Right atrium auricular region (tissue), 2 donors: Measurements from ENCODE around the gene KCNIP1. TPM values are rescaled to one million over a fixed set of nuclear protein-coding genes. Genes with fewer than 3 reads are reported as not detected.

Experiments used
- DNase-seq: peaks from one replicate; pipeline ENCODE4 v3.0.0-alpha.2; 2019; ENCODE audit warnings: low spot score
- H3K27ac ChIP-seq, 2 donors: fragments of 200-600 bp; sonication (generic); 1 replicate in 1 of 2; 2 replicates in 1 of 2; pipeline ENCODE4 v1.5.1; 2016 to 2019
- H3K27me3 ChIP-seq, 2 donors: fragments of 200-600 bp; sonication (generic); one replicate each; pipeline versions ENCODE4 v1.5.1 to v1.6.0; 2017 to 2019
- H3K36me3 ChIP-seq: fragments of 200-600 bp; sonication (generic); one replicate; pipeline ENCODE4 v1.5.1; 2016
- H3K4me1 ChIP-seq, 2 donors: fragments of 200-600 bp; sonication (generic); one replicate each; pipeline versions ENCODE4 v1.5.1 to v1.6.0; 2017 to 2019
- H3K4me3 ChIP-seq, 2 donors: fragments of 200-600 bp; sonication (generic); 1 replicate in 1 of 2; 2 replicates in 1 of 2; pipeline ENCODE4 v1.5.1; 2017 to 2019; ENCODE audit warnings: mild to moderate bottlenecking in 1 of 2, moderate library complexity in 1 of 2
- H3K9me3 ChIP-seq, 2 donors: fragments of 200-600 bp; sonication (generic); one replicate each; pipeline ENCODE4 v1.5.1; 2019
- total RNA-seq, 2 donors: library from RNA; depleted of rRNA; stranded (reverse); fragments of >200 nt; gene quantifications; one replicate each; pipeline ENCODE4 v1.1.0, GENCODE V29; 2016
- TF ChIP-seq, protein P1 (sequence below), 2 donors: fragments of 200-600 bp; sonication (generic); IDR thresholded peaks; one replicate each; pipeline ENCODE4 v1.5.1; 2019; ENCODE audit warnings: antibody characterized with exemption in 2 of 2

KCNIP1 gene
- total RNA-seq, 2 donors from 2014 or later, result not detected

DNA sequence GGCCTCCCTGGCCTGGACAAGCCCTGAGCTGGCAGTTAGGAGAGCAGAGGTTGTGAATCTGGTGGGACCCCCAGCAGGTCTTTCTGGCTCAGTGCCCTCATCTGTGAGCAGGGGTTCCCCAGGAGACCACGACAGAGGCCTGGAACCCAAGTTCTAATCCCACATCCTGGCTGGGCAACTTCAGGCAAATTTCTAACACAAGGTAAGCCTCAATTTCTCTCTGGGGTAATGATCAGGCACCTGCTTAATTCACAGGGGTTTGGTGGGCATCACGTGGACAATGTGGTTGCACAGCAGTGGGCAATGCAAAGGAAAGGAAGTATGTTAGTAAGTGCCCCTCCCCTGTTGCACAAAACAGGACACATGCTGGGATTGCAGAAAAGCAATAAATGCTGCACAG is 1.9 kb upstream of the KCNIP1 start:
- TF ChIP-seq, protein P1, sequence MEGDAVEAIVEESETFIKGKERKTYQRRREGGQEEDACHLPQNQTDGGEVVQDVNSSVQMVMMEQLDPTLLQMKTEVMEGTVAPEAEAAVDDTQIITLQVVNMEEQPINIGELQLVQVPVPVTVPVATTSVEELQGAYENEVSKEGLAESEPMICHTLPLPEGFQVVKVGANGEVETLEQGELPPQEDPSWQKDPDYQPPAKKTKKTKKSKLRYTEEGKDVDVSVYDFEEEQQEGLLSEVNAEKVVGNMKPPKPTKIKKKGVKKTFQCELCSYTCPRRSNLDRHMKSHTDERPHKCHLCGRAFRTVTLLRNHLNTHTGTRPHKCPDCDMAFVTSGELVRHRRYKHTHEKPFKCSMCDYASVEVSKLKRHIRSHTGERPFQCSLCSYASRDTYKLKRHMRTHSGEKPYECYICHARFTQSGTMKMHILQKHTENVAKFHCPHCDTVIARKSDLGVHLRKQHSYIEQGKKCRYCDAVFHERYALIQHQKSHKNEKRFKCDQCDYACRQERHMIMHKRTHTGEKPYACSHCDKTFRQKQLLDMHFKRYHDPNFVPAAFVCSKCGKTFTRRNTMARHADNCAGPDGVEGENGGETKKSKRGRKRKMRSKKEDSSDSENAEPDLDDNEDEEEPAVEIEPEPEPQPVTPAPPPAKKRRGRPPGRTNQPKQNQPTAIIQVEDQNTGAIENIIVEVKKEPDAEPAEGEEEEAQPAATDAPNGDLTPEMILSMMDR (IDR thresholded peaks at IDR 0.05), result no peak
- no peak for DNase-seq
- H3K9me3 ChIP-seq, result no peaks in the 10 kb centered on the region
- no peak overlapping the region for H3K4me3 ChIP-seq
- H3K4me1 ChIP-seq, result peaks cover 0 to 8% of the 10 kb centered on the region in 2 donors
- H3K27ac ChIP-seq, result no peak overlapping the region
- no peaks in the 10 kb centered on the region for H3K36me3 ChIP-seq
- peaks cover 4 to 5% of the 10 kb centered on the region in 2 donors for H3K27me3 ChIP-seq

DNA sequence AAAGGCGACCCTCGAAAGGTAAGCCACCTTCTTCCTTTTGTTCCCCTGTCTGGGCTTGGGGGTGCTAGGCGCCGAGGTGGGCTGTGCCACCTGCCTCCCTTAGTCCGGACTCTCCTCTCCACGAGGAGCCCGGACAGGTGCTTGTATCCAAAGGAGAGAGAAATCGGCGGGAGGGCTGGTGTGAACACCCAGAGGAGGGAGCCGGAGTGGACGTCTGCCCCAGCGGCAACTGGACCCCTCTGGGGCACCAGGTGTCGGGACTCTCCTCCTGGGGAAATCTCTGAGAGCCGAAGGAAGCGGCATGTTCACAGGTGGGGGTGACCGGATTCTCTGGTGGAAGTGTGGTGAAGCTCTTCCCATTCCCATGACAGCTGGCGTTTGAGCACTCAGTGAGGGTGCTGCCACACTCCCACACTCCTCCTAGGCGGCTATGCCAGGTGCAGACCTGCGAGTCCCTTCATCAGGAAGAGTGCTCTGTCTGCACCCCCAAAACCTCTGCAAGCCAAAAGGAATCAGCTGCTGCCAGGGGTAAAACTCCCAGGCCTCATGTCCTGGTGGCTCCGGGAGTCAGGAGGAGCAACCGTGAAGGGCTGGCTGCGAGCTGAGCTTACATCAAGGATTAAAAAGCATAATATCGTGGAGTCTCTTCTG is 921 bp downstream of the KCNIP1 start:
- Histone ChIP-seq H3K27ac (no peak overlapping the region), H3K4me1 (peaks cover 0 to 8% of the 10 kb centered on the region in 2 donors), H3K27me3 (peaks cover 4 to 5% of the 10 kb centered on the region in 2 donors), H3K9me3 (no peaks in the 10 kb centered on the region), H3K4me3 (no peak overlapping the region), H3K36me3 (no peaks in the 10 kb centered on the region)
- no peak for DNase-seq
- TF ChIP-seq, protein P1 (IDR thresholded peaks at IDR 0.05), result no peak

DNA sequence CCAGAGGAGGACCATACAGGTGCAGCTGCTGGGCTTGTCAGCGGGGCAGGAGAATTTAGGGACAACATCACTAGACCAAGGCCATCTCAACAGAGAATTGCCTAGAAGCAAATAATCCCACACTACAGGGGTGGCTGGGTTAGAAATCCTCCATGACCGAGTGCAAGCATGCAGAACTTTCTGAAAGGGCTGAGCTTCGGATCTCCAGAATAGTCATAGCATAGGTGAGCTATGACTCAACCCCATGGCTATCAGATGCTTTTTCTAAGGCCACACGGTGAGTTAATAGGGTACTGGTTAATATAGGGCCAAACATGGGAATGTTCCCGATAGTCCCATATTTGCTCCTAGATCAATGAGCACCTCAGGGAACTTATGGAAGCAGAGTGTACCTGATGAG is 4.2 kb downstream of the KCNIP1 start:
- no peaks in the 10 kb centered on the region for H3K9me3 ChIP-seq
- H3K27ac ChIP-seq, result no peak overlapping the region
- peaks cover 0 to 8% of the 10 kb centered on the region in 2 donors for H3K4me1 ChIP-seq
- DNase-seq, result no peak
- no peak overlapping the region for H3K4me3 ChIP-seq
- H3K36me3 ChIP-seq, result no peaks in the 10 kb centered on the region
- peaks cover 4 to 5% of the 10 kb centered on the region in 2 donors for H3K27me3 ChIP-seq
- TF ChIP-seq, protein P1 (IDR thresholded peaks at IDR 0.05), result no peak

DNA sequence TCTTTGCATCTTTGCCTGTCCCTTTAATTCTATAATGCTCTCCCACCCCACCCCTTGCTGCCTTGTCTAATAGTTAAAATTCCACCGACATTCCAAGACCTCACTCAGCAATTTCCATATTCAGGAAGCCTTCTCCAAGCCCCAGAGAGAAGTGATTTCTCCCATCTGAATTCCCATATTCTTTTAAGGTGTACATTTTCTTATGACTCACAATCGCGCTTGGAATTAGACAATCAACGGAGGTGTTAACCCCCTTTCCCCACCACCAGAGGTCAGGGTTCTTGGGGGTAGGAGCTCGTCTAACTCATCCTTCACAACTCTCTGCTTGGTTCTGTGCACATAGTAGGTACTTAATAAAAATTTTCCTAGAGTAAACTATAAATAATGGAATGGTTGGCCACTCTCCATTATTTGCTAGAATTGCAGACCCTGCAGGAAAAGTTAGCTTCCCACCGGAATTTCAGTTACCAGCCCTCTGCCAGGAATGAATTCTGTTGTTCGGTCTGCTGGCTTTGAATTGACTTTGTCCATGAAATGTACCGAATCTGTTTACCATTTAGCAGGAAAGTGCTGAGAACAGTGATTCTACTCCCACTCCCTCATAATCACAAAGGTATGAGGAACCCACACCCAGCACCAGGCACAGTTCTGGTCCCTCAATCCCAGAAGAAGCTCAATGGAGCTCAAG is 5.0 kb downstream of the KCNIP1 start:
- Histone ChIP-seq H3K27ac (no peak overlapping the region), H3K27me3 (peaks cover 4 to 5% of the 10 kb centered on the region in 2 donors), H3K4me3 (no peak overlapping the region), H3K4me1 (peaks cover 0 to 6% of the 10 kb centered on the region in 2 donors), H3K9me3 (no peaks in the 10 kb centered on the region), H3K36me3 (no peaks in the 10 kb centered on the region)
- DNase-seq, result no peak
- TF ChIP-seq, protein P1 (IDR thresholded peaks at IDR 0.05), result no peak

DNA sequence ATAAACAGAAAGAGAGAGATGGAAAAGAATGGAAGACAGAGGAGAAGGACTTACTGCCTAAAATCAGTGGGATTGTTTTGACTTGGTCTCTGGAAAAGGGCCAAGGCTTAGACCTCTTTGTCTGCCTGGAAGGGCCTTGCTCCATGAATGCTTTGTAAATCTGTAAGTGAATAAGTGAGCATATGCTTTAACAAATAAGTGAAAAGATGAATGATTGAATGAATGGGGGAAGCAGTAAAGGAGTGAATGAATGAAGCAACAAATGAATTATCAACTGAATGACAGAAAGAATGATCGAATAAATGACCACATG is 5.5 kb downstream of the KCNIP1 start:
- H3K36me3 ChIP-seq, result no peaks in the 10 kb centered on the region
- H3K27ac ChIP-seq, result no peak overlapping the region
- no peak for DNase-seq
- peaks cover 0 to 1% of the 10 kb centered on the region in 2 donors for H3K4me1 ChIP-seq
- H3K9me3 ChIP-seq, result no peaks in the 10 kb centered on the region
- TF ChIP-seq, protein P1 (IDR thresholded peaks at IDR 0.05), result no peak
- peaks cover 3 to 4% of the 10 kb centered on the region in 2 donors for H3K27me3 ChIP-seq
- H3K4me3 ChIP-seq, result no peak overlapping the region
